ENCODE measurements around the gene CLDN5. TPM values are rescaled to one million over a fixed set of nuclear protein-coding genes. Genes with fewer than 3 reads are reported as not detected.

Gene CLDN5
- total RNA-seq, 1 experiment from 2014 or later, result 0.47 TPM

GRCh38 chr22:19515654-19516377 lies 8.4 kb downstream of the CLDN5 start:
- POLR2A ChIA-PET (ENCODE audit: unreplicated experiment), result no interaction called here
- Histone ChIP-seq H4K20me1 (ENCODE audit: low read length) (no peaks in the 10 kb centered on the region), H3K36me3 (ENCODE audit: low read depth, low read length) (peaks cover 4% of the 10 kb centered on the region), H3K27ac (ENCODE audit: low read length) (no peak overlapping the region), H2AFZ (ENCODE audit: low read length) (no peak overlapping the region), H3K79me2 (ENCODE audit: low read length) (no peaks in the 10 kb centered on the region), H3K4me3 (ENCODE audit: low read length) (no peak overlapping the region), H3K27me3 (ENCODE audit: low read length) (no peaks in the 10 kb centered on the region), H3K9me3 (ENCODE audit: low read length) (no peaks in the 10 kb centered on the region), H3K9me2 (replicated peaks; ENCODE audit: low read length) (no peaks in the 10 kb centered on the region), H3F3A (ENCODE audit: low read length, unreplicated experiment) (no peaks in the 10 kb centered on the region), H3K4me2 (ENCODE audit: low read length) (no peak overlapping the region), H3K4me1 (ENCODE audit: insufficient read depth, low read length) (no peaks in the 10 kb centered on the region), H3K9ac (ENCODE audit: low read length) (no peak overlapping the region)
- TF ChIP-seq EZH2 (IDR thresholded peaks at IDR 0.05; ENCODE audit: low read length, unreplicated experiment), result no peak
- no peak for TF ChIP-seq CTCF (conservative IDR thresholded peaks at IDR 0.05; ENCODE audit: low read depth, low read length)
- TF ChIP-seq EZH2phosphoT487 (IDR thresholded peaks at IDR 0.05; ENCODE audit: borderline replicate concordance, low read length), result no peak
- DNase-seq (no peak), ATAC-seq (no peak)
- CTCF ChIA-PET, result no interaction called here
- intact Hi-C loops (cut with micrococcal nuclease), result no loop called here
- BruUV-seq (replicated peaks), result no TSS peak

- no peaks in the 10 kb centered on the region for H3F3A ChIP-seq (ENCODE audit: low read length, unreplicated experiment)
- H3K9me2 ChIP-seq (replicated peaks; ENCODE audit: low read length), result no peaks in the 10 kb centered on the region
- ChIA-PET POLR2A (ENCODE audit: unreplicated experiment) (no interaction called here), CTCF (no interaction called here)
- no peaks in the 10 kb centered on the region for H3K4me1 ChIP-seq (ENCODE audit: insufficient read depth, low read length)
- no peaks in the 10 kb centered on the region for H4K20me1 ChIP-seq (ENCODE audit: low read length)
- ATAC-seq (no peak), DNase-seq (no peak)
- no peak overlapping the region for H3K9ac ChIP-seq (ENCODE audit: low read length)
- H3K4me3 ChIP-seq (ENCODE audit: low read length), result no peak overlapping the region
- no peaks in the 10 kb centered on the region for H3K79me2 ChIP-seq (ENCODE audit: low read length)
- intact Hi-C loops (cut with micrococcal nuclease), result no loop called here
- no peak overlapping the region for H2AFZ ChIP-seq (ENCODE audit: low read length)
- H3K36me3 ChIP-seq (ENCODE audit: low read depth, low read length), result peaks cover 4% of the 10 kb centered on the region
- TF ChIP-seq CTCF (conservative IDR thresholded peaks at IDR 0.05; ENCODE audit: low read depth, low read length) (no peak), EZH2phosphoT487 (IDR thresholded peaks at IDR 0.05; ENCODE audit: borderline replicate concordance, low read length) (no peak), EZH2 (IDR thresholded peaks at IDR 0.05; ENCODE audit: low read length, unreplicated experiment) (no peak)
- no peaks in the 10 kb centered on the region for H3K27me3 ChIP-seq (ENCODE audit: low read length)
- BruUV-seq (replicated peaks), result no TSS peak
- H3K4me2 ChIP-seq (ENCODE audit: low read length), result no peak overlapping the region
- no peaks in the 10 kb centered on the region for H3K9me3 ChIP-seq (ENCODE audit: low read length)
- no peak overlapping the region for H3K27ac ChIP-seq (ENCODE audit: low read length)
Observed at GRCh38 chr22:19514831-19515565, 9.2 kb downstream of the CLDN5 start.

- BruUV-seq (replicated peaks), result no TSS peak
- H3K9me2 ChIP-seq (replicated peaks; ENCODE audit: low read length), result no peaks in the 10 kb centered on the region
- CTCF ChIA-PET, result no interaction called here
Observed at GRCh38 chr22:19513823-19514222, 10.4 kb downstream of the CLDN5 start.

More at GRCh38 chr22:19513823-19514222, 10.4 kb downstream of the CLDN5 start:
- H3K9ac ChIP-seq (ENCODE audit: low read length), result no peak overlapping the region
- H3F3A ChIP-seq (ENCODE audit: low read length, unreplicated experiment), result no peaks in the 10 kb centered on the region
- no peak overlapping the region for H3K4me2 ChIP-seq (ENCODE audit: low read length)
- H3K4me1 ChIP-seq (ENCODE audit: insufficient read depth, low read length), result no peaks in the 10 kb centered on the region
- ATAC-seq, result no peak
- DNase-seq, result no peak
- intact Hi-C loops (cut with micrococcal nuclease), result no loop called here
- H4K20me1 ChIP-seq (ENCODE audit: low read length), result no peaks in the 10 kb centered on the region
- TF ChIP-seq EZH2phosphoT487 (IDR thresholded peaks at IDR 0.05; ENCODE audit: borderline replicate concordance, low read length), result no peak
- TF ChIP-seq CTCF (conservative IDR thresholded peaks at IDR 0.05; ENCODE audit: low read depth, low read length), result no peak
- no peak for TF ChIP-seq EZH2 (IDR thresholded peaks at IDR 0.05; ENCODE audit: low read length, unreplicated experiment)
- no peak overlapping the region for H2AFZ ChIP-seq (ENCODE audit: low read length)
- no peak overlapping the region for H3K4me3 ChIP-seq (ENCODE audit: low read length)
- peaks cover 4% of the 10 kb centered on the region for H3K36me3 ChIP-seq (ENCODE audit: low read depth, low read length)
- no peaks in the 10 kb centered on the region for H3K79me2 ChIP-seq (ENCODE audit: low read length)
- POLR2A ChIA-PET (ENCODE audit: unreplicated experiment), result no interaction called here
- no peaks in the 10 kb centered on the region for H3K9me3 ChIP-seq (ENCODE audit: low read length)
- H3K27me3 ChIP-seq (ENCODE audit: low read length), result no peaks in the 10 kb centered on the region
- no peak overlapping the region for H3K27ac ChIP-seq (ENCODE audit: low read length)

Data from PC-3 (cell line).